ENCODE measurements around the gene ANKH. TPM values are rescaled to one million over a fixed set of nuclear protein-coding genes. Genes with fewer than 3 reads are reported as not detected.

ANKH gene
- total and polyA plus RNA-seq, 2 of the 13 experiments (the other 11 are each of a cell fraction or from before 2014, with no cell fraction given), result 25.0 to 36.0 TPM

GRCh38 chr5:14760548-14761002, 111.0 kb downstream of the ANKH start (continued):
- TF ChIP-seq NONO (IDR thresholded peaks at IDR 0.05) (no peak), NONO (CRISPR knock-in tag; conservative IDR thresholded peaks at IDR 0.05) (0 out of 2 replicates have a peak, but pooled peaks have one; percentile 23), ZNF234 (CRISPR knock-in tag; conservative IDR thresholded peaks at IDR 0.05) (no peak), CHCHD3 (CRISPR knock-in tag; IDR thresholded peaks at IDR 0.05) (no peak), FOXC1 (CRISPR knock-in tag; IDR thresholded peaks at IDR 0.05; ENCODE audit: borderline replicate concordance) (no peak), NFYB (CRISPR knock-in tag; IDR thresholded peaks at IDR 0.05) (no peak), ZNF720 (CRISPR knock-in tag; IDR thresholded peaks at IDR 0.05) (no peak), JDP2 (CRISPR knock-in tag; IDR thresholded peaks at IDR 0.05; ENCODE audit: borderline replicate concordance) (no peak), CEBPG (CRISPR knock-in tag; IDR thresholded peaks at IDR 0.05) (peak; percentile 82), NFATC3 (CRISPR knock-in tag; IDR thresholded peaks at IDR 0.05) (no peak), PHF8 (CRISPR knock-in tag; IDR thresholded peaks at IDR 0.05) (no peak), TCF7 (IDR thresholded peaks at IDR 0.05; ENCODE audit: low read depth) (no peak), MIXL1 (CRISPR knock-in tag; IDR thresholded peaks at IDR 0.05) (no peak), HIC2 (CRISPR knock-in tag; IDR thresholded peaks at IDR 0.05; ENCODE audit: low read depth) (peak; percentile 69), CBX2 (IDR thresholded peaks at IDR 0.05; ENCODE audit: low read depth, low read length) (no peak), CBX2 (CRISPR knock-in tag; IDR thresholded peaks at IDR 0.05; ENCODE audit: low read depth) (no peak), SSRP1 (CRISPR knock-in tag; IDR thresholded peaks at IDR 0.05) (no peak), TMF1 (CRISPR knock-in tag; IDR thresholded peaks at IDR 0.05; ENCODE audit: low read depth) (no peak), KMT2B (CRISPR knock-in tag; IDR thresholded peaks at IDR 0.05) (no peak), HDAC2 (CRISPR knock-in tag; IDR thresholded peaks at IDR 0.05) (peak; percentile 68), ZNF614 (CRISPR knock-in tag; IDR thresholded peaks at IDR 0.05; ENCODE audit: borderline replicate concordance) (no peak)
- TF ChIP-seq, protein P1, sequence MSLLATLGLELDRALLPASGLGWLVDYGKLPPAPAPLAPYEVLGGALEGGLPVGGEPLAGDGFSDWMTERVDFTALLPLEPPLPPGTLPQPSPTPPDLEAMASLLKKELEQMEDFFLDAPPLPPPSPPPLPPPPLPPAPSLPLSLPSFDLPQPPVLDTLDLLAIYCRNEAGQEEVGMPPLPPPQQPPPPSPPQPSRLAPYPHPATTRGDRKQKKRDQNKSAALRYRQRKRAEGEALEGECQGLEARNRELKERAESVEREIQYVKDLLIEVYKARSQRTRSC (CRISPR knock-in tag; IDR thresholded peaks at IDR 0.05; ENCODE audit: low read depth), result no peak
- TF ChIP-seq, protein P2, sequence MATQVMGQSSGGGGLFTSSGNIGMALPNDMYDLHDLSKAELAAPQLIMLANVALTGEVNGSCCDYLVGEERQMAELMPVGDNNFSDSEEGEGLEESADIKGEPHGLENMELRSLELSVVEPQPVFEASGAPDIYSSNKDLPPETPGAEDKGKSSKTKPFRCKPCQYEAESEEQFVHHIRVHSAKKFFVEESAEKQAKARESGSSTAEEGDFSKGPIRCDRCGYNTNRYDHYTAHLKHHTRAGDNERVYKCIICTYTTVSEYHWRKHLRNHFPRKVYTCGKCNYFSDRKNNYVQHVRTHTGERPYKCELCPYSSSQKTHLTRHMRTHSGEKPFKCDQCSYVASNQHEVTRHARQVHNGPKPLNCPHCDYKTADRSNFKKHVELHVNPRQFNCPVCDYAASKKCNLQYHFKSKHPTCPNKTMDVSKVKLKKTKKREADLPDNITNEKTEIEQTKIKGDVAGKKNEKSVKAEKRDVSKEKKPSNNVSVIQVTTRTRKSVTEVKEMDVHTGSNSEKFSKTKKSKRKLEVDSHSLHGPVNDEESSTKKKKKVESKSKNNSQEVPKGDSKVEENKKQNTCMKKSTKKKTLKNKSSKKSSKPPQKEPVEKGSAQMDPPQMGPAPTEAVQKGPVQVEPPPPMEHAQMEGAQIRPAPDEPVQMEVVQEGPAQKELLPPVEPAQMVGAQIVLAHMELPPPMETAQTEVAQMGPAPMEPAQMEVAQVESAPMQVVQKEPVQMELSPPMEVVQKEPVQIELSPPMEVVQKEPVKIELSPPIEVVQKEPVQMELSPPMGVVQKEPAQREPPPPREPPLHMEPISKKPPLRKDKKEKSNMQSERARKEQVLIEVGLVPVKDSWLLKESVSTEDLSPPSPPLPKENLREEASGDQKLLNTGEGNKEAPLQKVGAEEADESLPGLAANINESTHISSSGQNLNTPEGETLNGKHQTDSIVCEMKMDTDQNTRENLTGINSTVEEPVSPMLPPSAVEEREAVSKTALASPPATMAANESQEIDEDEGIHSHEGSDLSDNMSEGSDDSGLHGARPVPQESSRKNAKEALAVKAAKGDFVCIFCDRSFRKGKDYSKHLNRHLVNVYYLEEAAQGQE (IDR thresholded peaks at IDR 0.05; ENCODE audit: borderline replicate concordance in 1 of 2, low read depth in 1 of 2, low read length in 2 of 2), result no peak
- TF ChIP-seq, protein P3, sequence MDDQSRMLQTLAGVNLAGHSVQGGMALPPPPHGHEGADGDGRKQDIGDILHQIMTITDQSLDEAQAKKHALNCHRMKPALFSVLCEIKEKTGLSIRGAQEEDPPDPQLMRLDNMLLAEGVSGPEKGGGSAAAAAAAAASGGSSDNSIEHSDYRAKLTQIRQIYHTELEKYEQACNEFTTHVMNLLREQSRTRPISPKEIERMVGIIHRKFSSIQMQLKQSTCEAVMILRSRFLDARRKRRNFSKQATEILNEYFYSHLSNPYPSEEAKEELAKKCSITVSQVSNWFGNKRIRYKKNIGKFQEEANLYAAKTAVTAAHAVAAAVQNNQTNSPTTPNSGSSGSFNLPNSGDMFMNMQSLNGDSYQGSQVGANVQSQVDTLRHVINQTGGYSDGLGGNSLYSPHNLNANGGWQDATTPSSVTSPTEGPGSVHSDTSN (CRISPR knock-in tag; IDR thresholded peaks at IDR 0.05; ENCODE audit: borderline replicate concordance), result no peak
